ENCODE results near the gene IFIT5.

DNA sequence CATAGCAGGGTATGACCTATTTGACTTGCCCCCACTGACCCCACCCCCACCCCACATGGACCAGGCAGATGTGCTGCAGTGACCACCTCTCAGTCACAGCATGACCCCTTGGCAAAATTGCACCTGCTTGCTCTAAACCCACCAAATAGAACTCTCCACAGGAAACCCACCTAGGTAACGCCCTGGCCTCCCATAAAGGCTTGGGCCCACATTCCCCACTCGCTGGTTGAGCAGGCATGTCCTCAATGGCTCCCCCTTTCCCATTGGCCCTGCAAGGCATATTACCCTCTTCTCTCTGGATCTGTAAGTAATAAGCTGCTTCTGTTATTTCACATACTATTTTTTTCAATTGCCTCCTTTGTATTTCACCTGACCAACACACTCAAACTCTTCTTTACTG lies 19.2 kb upstream of the IFIT5 start:
- TF ChIP-seq CTCF (IDR thresholded peaks at IDR 0.05) (no peak), POLR2A (IDR thresholded peaks at IDR 0.05) (no peak)

Data from heart left ventricle (tissue), 13 donors.